Keratinocyte (primary cell): ENCODE results near the gene FKBP10.

Experiments used
- CTCF ChIP-seq, 3 experiments: IDR thresholded peaks in 1 of 3; conservative IDR thresholded peaks in 1 of 3; optimal IDR thresholded peaks in 1 of 3; 2 replicates in 2 of 3; 3 replicates in 1 of 3; pipeline versions ENCODE3 to v1.5.1; 2011; ENCODE audit warnings: low read length in 3 of 3, mild to moderate bottlenecking in 3 of 3, moderate library complexity in 2 of 3, control low read depth in 1 of 3, inconsistent platforms in 1 of 3; ENCODE audit not compliant: insufficient read depth in 2 of 3; ENCODE audit errors: extremely low read depth in 1 of 3
- EZH2 ChIP-seq: IDR thresholded peaks from one replicate; pipeline ENCODE4 v1.6.1; 2012; ENCODE audit warnings: inconsistent platforms, mild to moderate bottlenecking, low read length, moderate library complexity

GRCh38 chr17:41844971-41845370, 32.2 kb downstream of the FKBP10 start:
- TF ChIP-seq CTCF (optimal IDR thresholded peaks at IDR 0.05 in 1 of 3, IDR thresholded peaks at IDR 0.05 in 1 of 3, conservative IDR thresholded peaks at IDR 0.05 in 1 of 3; ENCODE audit: extremely low read depth in 1 of 3, insufficient read depth in 2 of 3, low read length in 3 of 3) (no peak), EZH2 (no peak)
